ENCODE data around the gene RBMY1A1.
"Not testable (repeated sequence)": the region's sequence is repeated elsewhere in the genome, so short reads cannot be mapped to it uniquely, and the experiment has no call there.

The RBMY1A1 gene

GRCh38 chrY:21534579-21534978, at the start of gene RBMY1A1:
TSS of gene RBMY1A1 (plus strand) at chrY:21534879. CDS start at chrY:21536892, 2,013 bp downstream.
- not testable (repeated sequence) for DNase-seq

DNA sequence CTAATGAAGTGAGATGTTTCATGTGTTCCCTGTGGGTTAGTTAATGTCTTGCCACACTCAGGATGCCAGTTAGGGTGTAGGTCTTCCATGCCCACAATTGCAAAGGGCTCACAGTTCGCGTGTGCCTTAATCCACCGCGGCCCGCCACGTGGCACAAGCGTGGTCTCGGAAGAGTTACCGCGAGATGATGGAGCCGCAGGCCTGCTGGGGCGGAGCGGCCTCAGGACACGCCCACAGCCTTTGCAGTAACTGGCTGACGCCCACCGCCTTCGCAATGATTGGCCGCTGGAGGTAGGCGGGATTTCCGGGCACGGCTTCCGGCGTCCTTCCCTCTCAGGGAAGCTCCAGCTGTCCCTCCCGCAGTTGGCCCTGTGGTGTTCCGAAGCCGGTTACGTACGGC, 23.6 kb upstream of the RBMY1A1 start, which contains the start of gene RBMY1B:
RBMY1B (plus strand) TSS at position 301 of the 400 bp plus-strand sequence. CDS start 2,013 bp downstream, outside the sequence.
- DNase-seq, result not testable (repeated sequence)

DNA sequence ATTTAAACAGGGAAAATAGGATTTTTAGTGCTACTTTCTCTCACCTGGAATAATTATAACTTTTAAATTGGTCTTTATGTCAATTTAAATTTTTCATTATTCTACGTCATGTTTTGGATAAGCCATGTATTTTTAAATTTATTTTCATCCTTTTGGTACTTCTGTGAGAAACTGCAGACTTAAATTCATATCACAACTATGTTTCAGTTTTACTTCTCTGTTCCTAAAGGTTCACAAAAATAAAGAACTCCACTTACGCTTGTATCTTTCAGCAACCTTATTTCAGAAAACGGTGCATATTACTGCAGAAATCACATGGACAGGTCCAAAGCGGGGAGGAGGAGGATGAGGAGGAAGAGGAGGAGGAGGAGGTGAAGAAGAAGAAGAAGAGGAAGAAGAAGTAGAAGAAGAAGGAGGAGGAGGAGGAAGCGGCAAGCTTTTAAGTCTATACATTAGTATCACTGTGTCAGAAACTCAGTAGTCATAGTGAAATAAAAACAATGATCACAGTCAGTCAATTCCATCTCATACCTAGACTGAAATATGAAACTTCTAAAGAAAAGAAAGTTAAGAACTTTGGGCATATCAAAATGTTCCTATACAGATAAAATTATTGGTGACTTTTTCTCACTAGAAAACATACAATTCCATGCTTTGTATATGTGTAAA, 24.8 kb downstream of the RBMY1A1 start:
- not testable (repeated sequence) for DNase-seq

DNA sequence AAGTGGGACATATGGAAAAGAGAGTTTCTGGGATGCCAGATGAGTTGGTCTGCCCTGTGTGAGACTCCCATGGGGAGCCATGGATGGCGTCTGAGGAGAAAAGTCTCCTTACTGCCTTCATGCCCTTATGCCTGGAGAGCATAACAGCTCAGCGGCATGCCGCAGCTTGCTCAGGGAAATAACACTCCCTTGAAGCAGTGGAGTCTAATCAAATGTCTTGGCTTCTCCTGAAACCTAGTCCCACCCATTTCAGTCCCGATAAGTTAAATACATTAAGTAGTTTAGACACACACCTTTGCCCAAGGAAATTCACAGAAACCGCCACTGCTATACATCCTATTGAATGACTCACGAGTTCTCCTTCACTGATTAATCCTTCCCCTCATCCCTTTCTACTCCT, 50.8 kb downstream of the RBMY1A1 start:
- DNase-seq, result no peak

DNA sequence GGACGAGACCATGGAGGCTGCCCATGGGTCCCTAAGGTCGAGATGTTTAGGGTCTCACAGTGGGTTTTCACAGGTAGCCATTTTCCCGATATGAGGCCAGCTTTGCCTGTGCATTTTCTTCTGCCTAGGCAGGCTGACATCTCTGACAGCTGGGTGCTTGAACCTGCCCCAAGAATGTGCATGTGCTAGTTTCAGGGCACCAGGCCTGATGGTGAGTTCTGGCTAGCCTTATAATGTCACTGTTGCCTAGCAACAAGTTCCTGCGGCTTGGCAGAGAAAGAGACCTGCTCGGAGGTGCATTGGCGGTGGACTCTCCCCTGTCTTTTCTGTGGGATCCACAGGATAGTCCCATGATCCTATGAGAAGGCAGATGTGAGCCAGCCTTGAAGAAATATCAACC, 51.8 kb downstream of the RBMY1A1 start:
- not testable (repeated sequence) for DNase-seq

DNA sequence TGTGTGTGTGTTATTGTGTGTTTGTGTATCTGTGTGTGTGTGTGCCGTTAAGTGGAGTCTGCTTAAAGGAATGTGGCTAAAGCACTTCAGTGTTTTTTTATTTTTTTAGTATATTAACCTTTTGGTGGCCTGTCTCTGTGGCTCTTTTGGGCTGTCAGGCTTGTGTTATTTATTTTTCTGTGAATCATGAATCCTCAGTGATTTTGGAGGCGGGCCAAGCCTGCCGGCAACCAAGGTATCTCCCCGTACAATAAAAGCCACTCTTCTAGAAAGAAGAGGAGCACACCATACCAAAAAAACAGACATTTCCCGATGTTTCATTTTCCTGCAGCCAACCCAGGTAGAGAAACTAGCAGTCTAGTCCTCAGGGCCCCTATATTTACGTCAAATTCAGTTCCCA, 57.4 kb downstream of the RBMY1A1 start:
- no peak for DNase-seq

GRCh38 chrY:21596287-21596686, 61.6 kb downstream of the RBMY1A1 start:
- DNase-seq, result not testable (repeated sequence)
